Astrocyte (in vitro differentiated cells and primary cell): ENCODE measurements around the gene CSMD2. TPM values are rescaled to one million over a fixed set of nuclear protein-coding genes. Genes with fewer than 3 reads are reported as not detected.
"Not testable (repeated sequence)": the region's sequence is repeated elsewhere in the genome, so short reads cannot be mapped to it uniquely, and the experiment has no call there.

Source experiments
- DNase-seq: peaks from one replicate; pipeline ENCODE4 v3.0.0-alpha.2; 2010; ENCODE audit warnings: low read depth
- FAIRE-seq: peaks from 2 replicates; lab custom pipeline; 2011; peaks lifted over from hg19 to GRCh38; lab: Jason Lieb, UNC
- H2AFZ ChIP-seq: 2 replicates; pipeline ENCODE4 v1.6.0; 2012; ENCODE audit warnings: low read depth, low read length, inconsistent platforms
- H3K27ac ChIP-seq: 2 replicates; pipeline ENCODE4 v1.5.1; 2011; ENCODE audit warnings: low read depth, low read length, inconsistent platforms
- H3K27me3 ChIP-seq: 2 replicates; pipeline ENCODE4 v1.6.0; 2011; ENCODE audit warnings: low read length, inconsistent platforms; ENCODE audit not compliant: insufficient read depth
- H3K36me3 ChIP-seq: 2 replicates; pipeline ENCODE4 v1.5.1; 2011; ENCODE audit warnings: low read length, inconsistent platforms; ENCODE audit not compliant: insufficient read depth
- H3K4me1 ChIP-seq: 2 replicates; pipeline ENCODE4 v1.5.1; 2011; ENCODE audit warnings: low read length, inconsistent platforms; ENCODE audit not compliant: insufficient read depth
- H3K4me2 ChIP-seq: 2 replicates; pipeline ENCODE4 v1.6.0; 2012; ENCODE audit warnings: low read length, inconsistent platforms
- H3K4me3 ChIP-seq: 2 replicates; pipeline ENCODE4 v1.5.1; 2011; ENCODE audit warnings: low read depth, mild to moderate bottlenecking, low read length, inconsistent platforms; ENCODE audit not compliant: insufficient read depth
- H3K79me2 ChIP-seq: 2 replicates; pipeline ENCODE4 v1.6.0; 2012; ENCODE audit warnings: mild to moderate bottlenecking, low read length, inconsistent platforms; ENCODE audit not compliant: insufficient read depth
- H3K9ac ChIP-seq: 2 replicates; pipeline ENCODE4 v1.6.0; 2012; ENCODE audit warnings: mild to moderate bottlenecking, low read length, inconsistent platforms
- H3K9me3 ChIP-seq: 2 replicates; pipeline ENCODE4 v1.5.1; 2012; ENCODE audit warnings: low read depth, mild to moderate bottlenecking, low read length, inconsistent platforms; ENCODE audit not compliant: insufficient read depth
- H4K20me1 ChIP-seq: 2 replicates; pipeline ENCODE4 v1.6.0; 2012; ENCODE audit warnings: low read length, inconsistent platforms; ENCODE audit not compliant: insufficient read depth
- H3K27ac Mint-ChIP-seq: one replicate; pipeline ENCODE4 v1.8.0; 2021; ENCODE audit warnings: mild to moderate bottlenecking, mixed read lengths; ENCODE audit not compliant: unreplicated experiment
- H3K27me3 Mint-ChIP-seq: one replicate; pipeline ENCODE4 v1.8.0; 2021; ENCODE audit warnings: low read depth, mixed read lengths; ENCODE audit not compliant: unreplicated experiment
- H3K36me3 Mint-ChIP-seq: one replicate; pipeline ENCODE4 v1.8.0; 2021; ENCODE audit warnings: low read depth, mixed read lengths; ENCODE audit not compliant: unreplicated experiment
- H3K4me1 Mint-ChIP-seq: one replicate; pipeline ENCODE4 v1.8.0; 2021; ENCODE audit warnings: low read depth, mixed read lengths; ENCODE audit not compliant: unreplicated experiment
- H3K4me3 Mint-ChIP-seq: one replicate; pipeline ENCODE4 v1.8.0; 2021; ENCODE audit warnings: mild to moderate bottlenecking, moderate library complexity, mixed read lengths; ENCODE audit not compliant: unreplicated experiment
- H3K9me3 Mint-ChIP-seq: one replicate; pipeline ENCODE4 v1.8.0; 2021; ENCODE audit warnings: mild to moderate bottlenecking, mixed read lengths; ENCODE audit not compliant: unreplicated experiment
- EZH2 ChIP-seq: IDR thresholded peaks from 2 replicates; pipeline ENCODE4 v1.6.1; 2012; ENCODE audit warnings: mild to moderate bottlenecking, low read length, inconsistent platforms; ENCODE audit not compliant: insufficient read depth
- total RNA-seq: library from RNA; stranded (reverse); gene quantifications from 2 replicates; pipeline ENCODE4 v1.2.1, GENCODE V29; 2021
- TF ChIP-seq, protein P1 (sequence below): IDR thresholded peaks from 2 replicates; pipeline ENCODE4 v1.5.1; 2011; ENCODE audit warnings: low read depth, mild to moderate bottlenecking, inconsistent platforms, low read length, moderate library complexity; ENCODE audit not compliant: insufficient read depth

Gene CSMD2
- total RNA-seq, 1 donor from 2014 or later, result 11.1 TPM

DNA sequence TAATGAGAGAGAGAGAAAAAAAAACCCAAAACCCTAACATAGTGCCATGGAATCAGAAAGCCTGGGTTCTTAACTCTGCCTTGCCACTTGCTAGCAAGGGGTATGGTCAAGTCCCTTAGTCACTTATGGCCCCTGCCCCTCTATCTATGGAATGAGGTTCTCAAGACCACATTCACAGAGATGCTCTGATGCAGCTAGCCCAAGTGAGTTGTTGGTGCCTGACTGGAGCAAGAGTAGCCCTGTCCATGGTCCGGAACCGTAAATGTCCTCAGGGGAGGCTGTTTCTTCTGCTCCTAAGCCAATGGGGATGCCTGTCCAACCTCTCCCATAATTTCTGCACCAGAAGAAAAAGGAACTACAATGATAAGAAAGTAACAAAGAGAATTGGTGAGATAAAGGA, 56.8 kb downstream of the CSMD2 start:
- DNase-seq (no peak), FAIRE-seq (no peak)
- Histone ChIP-seq H3K4me3 (no peak overlapping the region), H3K4me2 (no peak overlapping the region), H3K36me3 (no peaks in the 10 kb centered on the region), H3K9ac (no peak overlapping the region), H3K27ac (no peak overlapping the region), H4K20me1 (peaks cover 67% of the 10 kb centered on the region), H3K4me1 (no peaks in the 10 kb centered on the region), H3K9me3 (no peaks in the 10 kb centered on the region), H3K79me2 (peaks cover 26% of the 10 kb centered on the region), H3K27me3 (no peaks in the 10 kb centered on the region), H2AFZ (no peak overlapping the region)
- Mint-ChIP-seq H3K36me3 (peaks cover 6% of the 10 kb centered on the region), H3K9me3 (peaks cover 2% of the 10 kb centered on the region), H3K4me3 (no peak overlapping the region), H3K27me3 (no peaks in the 10 kb centered on the region), H3K27ac (no peak overlapping the region), H3K4me1 (peaks cover 8% of the 10 kb centered on the region)
- TF ChIP-seq EZH2, result no peak

DNA sequence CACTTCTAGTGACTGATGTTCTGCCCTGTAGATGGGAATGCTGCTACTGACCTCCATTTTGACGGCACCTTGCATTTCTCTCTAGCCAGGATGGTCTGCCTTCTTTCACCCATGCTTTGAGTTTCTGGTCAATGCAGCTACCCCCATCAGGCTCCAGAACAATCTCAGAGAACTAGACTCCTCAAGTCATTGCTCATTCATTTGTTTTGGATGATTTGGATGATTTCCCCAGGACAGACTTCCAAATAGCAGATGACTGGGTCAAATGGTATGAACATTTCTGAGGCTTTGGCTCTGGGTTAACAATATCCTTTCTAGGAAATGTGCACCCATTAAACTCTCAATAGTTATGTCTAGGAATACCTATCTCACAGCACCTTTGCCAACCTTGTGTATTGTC, 63.9 kb downstream of the CSMD2 start:
- H3K4me1 ChIP-seq, result peaks cover 8% of the 10 kb centered on the region
- H3K9ac ChIP-seq, result no peak overlapping the region
- no peak overlapping the region for H2AFZ ChIP-seq
- no peak overlapping the region for H3K27ac ChIP-seq
- Mint-ChIP-seq H3K4me3 (no peak overlapping the region), H3K27me3 (no peaks in the 10 kb centered on the region), H3K9me3 (peaks cover 2% of the 10 kb centered on the region), H3K4me1 (peaks cover 7% of the 10 kb centered on the region), H3K27ac (no peak overlapping the region), H3K36me3 (peaks cover 4% of the 10 kb centered on the region)
- FAIRE-seq (peak; percentile 97), DNase-seq (peak; percentile 89)
- H3K79me2 ChIP-seq, result peaks cover 13% of the 10 kb centered on the region
- peak overlapping the region; percentile 41 for H3K4me2 ChIP-seq
- peaks cover 38% of the 10 kb centered on the region for H4K20me1 ChIP-seq
- H3K4me3 ChIP-seq, result no peak overlapping the region
- H3K36me3 ChIP-seq, result no peaks in the 10 kb centered on the region
- no peaks in the 10 kb centered on the region for H3K9me3 ChIP-seq
- TF ChIP-seq, protein P1, sequence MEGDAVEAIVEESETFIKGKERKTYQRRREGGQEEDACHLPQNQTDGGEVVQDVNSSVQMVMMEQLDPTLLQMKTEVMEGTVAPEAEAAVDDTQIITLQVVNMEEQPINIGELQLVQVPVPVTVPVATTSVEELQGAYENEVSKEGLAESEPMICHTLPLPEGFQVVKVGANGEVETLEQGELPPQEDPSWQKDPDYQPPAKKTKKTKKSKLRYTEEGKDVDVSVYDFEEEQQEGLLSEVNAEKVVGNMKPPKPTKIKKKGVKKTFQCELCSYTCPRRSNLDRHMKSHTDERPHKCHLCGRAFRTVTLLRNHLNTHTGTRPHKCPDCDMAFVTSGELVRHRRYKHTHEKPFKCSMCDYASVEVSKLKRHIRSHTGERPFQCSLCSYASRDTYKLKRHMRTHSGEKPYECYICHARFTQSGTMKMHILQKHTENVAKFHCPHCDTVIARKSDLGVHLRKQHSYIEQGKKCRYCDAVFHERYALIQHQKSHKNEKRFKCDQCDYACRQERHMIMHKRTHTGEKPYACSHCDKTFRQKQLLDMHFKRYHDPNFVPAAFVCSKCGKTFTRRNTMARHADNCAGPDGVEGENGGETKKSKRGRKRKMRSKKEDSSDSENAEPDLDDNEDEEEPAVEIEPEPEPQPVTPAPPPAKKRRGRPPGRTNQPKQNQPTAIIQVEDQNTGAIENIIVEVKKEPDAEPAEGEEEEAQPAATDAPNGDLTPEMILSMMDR, result no peak
- TF ChIP-seq EZH2, result no peak
- no peaks in the 10 kb centered on the region for H3K27me3 ChIP-seq

DNA sequence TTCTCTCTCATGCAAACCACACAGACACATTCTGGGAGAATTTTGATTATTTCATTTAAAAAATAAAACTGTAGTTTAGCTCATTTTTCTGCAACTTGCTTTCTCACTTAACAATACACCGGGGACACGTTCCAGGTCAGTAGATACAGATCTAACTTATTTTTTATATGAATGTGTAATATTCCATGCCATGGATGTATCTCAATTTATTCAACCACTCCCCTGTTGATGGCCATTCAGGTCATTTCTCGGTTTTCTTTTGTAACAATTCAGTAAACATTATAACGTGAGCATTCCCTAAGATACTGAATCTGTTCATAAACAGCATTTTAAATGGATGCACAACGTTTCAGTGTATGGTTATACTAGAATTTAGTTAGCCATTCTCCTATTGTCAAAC, 64.7 kb downstream of the CSMD2 start:
- Histone ChIP-seq H3K9me3 (no peaks in the 10 kb centered on the region), H2AFZ (no peak overlapping the region), H3K27ac (no peak overlapping the region), H3K79me2 (peaks cover 9% of the 10 kb centered on the region), H3K4me2 (no peak overlapping the region), H3K27me3 (no peaks in the 10 kb centered on the region), H3K9ac (no peak overlapping the region), H4K20me1 (peaks cover 32% of the 10 kb centered on the region), H3K4me3 (no peak overlapping the region), H3K36me3 (no peaks in the 10 kb centered on the region), H3K4me1 (peaks cover 8% of the 10 kb centered on the region)
- H3K36me3 Mint-ChIP-seq, result peaks cover 4% of the 10 kb centered on the region
- no peak overlapping the region for H3K27ac Mint-ChIP-seq
- FAIRE-seq (no peak), DNase-seq (no peak)
- H3K27me3 Mint-ChIP-seq, result no peaks in the 10 kb centered on the region
- peaks cover 7% of the 10 kb centered on the region for H3K4me1 Mint-ChIP-seq
- TF ChIP-seq EZH2, result no peak
- TF ChIP-seq, protein P1, result no peak
- H3K9me3 Mint-ChIP-seq, result no peaks in the 10 kb centered on the region
- no peak overlapping the region for H3K4me3 Mint-ChIP-seq

DNA sequence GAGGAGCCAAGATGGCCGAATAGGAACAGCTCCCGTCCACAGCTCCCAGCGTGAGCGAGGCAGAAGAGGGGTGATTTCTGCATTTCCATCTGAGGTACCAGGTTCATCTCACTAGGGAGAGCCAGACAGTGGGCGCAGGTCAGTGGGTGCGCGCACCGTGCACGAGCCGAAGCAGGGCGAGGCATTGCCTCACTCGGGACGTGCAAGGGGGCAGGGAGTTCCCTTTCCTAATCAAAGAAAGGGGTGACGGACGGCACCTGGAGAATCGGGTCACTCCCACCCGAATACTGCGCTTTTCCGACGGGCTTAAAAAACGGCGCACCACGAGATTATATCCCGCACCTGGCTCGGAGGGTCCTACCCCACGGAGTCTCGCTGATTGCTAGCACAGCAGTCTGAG, 72.6 kb downstream of the CSMD2 start:
- H3K4me1 ChIP-seq, H3K27ac Mint-ChIP-seq, H3K27me3 ChIP-seq, H3K4me2 ChIP-seq, H3K4me3 ChIP-seq, FAIRE-seq, H3K9me3 Mint-ChIP-seq, H3K9ac ChIP-seq, H3K4me1 Mint-ChIP-seq, H3K36me3 ChIP-seq, H2AFZ ChIP-seq, H3K9me3 ChIP-seq, DNase-seq, H3K27me3 Mint-ChIP-seq, H3K36me3 Mint-ChIP-seq, H3K4me3 Mint-ChIP-seq, H3K27ac ChIP-seq: not testable (repeated sequence)
- peaks cover 14% of the 10 kb centered on the region for H3K79me2 ChIP-seq
- H4K20me1 ChIP-seq, result peaks cover 21% of the 10 kb centered on the region
